Right kidney (tissue), 1 donor: ENCODE measurements around the gene IPMK.
"Not testable (repeated sequence)": the region's sequence is repeated elsewhere in the genome, so short reads cannot be mapped to it uniquely, and the experiment has no call there.

Experiments
- DNase-seq: peaks from one replicate; pipeline ENCODE4 v3.0.0-alpha.2; 2016

Gene IPMK

GRCh38 chr10:58268946-58269781 lies 1.5 kb upstream of the IPMK start, which contains the start of gene CISD1:
TSS of gene CISD1 (plus strand) at chr10:58269162. CDS start at chr10:58269274, 112 bp downstream.
- peak; percentile 89 for DNase-seq

- DNase-seq = peak; percentile 86
Measured at GRCh38 chr10:58268454-58268945, 806 bp upstream of the IPMK start.

GRCh38 chr10:58266826-58267712 lies 625 bp downstream of the IPMK start:
- peak; percentile 81 for DNase-seq

GRCh38 chr10:58266003-58266825 lies 1.5 kb downstream of the IPMK start:
- peak; percentile 7 for DNase-seq

GRCh38 chr10:58265249-58265648 lies 2.4 kb downstream of the IPMK start:
- no peak for DNase-seq

DNA sequence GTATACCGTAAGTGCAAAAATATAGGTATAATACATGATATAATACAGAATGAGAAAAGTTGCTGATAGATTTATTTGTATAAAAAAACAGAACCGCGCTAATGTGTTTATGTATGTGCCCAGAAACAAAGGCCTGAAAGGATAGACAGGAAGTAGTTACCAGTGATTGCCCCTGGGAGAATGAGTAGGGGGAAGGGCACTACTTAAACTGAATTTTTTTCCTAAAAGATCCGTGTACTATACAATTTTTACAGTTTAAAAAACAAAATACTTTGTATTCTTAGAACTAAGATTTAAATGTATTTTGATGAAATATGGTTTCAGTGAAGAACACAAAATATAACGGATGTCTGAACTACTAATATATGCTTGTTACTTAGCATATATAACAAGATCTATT lies 2.9 kb downstream of the IPMK start:
- no peak for DNase-seq

DNA sequence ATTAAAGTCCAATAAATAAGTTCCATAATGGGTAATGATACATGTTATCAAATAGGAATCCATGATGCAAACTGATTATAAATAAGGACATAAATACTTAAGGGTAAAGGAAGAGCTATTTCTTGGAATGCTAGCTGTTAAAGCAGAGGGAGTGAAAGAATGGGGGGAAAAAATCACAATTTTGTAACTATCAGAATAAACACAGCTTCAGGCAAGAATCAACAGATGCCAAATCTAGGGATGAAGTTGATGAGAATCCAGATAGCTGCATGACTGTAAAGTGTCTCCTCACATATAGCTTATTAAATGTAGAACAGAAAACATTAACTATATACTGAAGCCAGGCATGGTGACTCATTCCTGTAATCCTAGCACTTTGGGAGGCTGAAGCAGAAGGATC lies 4.9 kb downstream of the IPMK start:
- no peak for DNase-seq

DNA sequence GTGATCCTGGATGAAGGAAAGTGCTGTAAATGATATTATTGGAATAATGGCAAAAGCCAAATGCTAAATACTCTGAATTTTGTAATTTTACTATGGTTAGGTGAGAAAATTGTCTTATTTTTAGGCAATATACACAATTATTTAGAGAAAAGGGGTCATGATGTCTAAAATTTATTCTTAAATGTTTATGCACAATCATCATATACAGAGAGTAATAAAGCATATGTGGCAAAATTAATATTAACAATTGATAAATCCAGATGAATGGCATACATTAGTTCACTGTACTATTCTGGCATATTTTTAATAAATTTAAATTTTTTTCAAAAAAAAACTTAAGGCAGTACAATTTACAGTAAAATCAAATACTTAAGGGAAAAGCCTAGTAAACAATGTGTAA lies 7.4 kb downstream of the IPMK start:
- no peak for DNase-seq

DNA sequence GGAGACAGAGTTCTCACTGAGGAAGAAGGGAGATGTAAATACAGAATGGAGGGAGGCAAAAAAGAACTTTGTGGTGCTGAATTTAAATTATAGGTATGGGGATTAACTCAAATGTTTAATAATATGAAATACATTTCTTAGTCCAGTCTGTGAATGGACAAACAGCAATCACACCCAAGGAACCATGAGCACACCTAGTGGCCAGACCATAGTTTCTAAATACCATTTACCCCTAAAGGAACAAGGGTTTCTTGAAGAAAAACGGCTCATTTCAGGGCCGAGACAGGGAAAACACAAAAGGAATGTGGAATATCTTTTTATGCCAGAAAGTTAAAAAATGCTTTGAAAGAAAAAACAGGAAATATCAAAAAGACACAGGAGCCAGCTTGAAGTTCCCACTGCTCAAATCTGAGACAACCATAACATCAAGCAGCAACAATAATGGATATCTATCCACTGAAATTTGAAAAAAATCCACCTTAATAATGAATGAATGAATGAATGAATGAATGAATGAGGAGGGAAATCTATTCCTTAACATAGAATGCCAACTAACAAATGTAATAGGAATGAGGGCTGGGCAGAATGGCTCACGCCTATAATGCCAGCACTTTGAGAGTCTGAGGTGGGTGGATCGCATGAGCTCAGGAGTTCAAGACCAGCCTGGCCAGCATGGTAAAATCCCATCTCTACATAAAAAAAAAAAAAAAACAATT lies 8.6 kb downstream of the IPMK start:
- no peak for DNase-seq

DNA sequence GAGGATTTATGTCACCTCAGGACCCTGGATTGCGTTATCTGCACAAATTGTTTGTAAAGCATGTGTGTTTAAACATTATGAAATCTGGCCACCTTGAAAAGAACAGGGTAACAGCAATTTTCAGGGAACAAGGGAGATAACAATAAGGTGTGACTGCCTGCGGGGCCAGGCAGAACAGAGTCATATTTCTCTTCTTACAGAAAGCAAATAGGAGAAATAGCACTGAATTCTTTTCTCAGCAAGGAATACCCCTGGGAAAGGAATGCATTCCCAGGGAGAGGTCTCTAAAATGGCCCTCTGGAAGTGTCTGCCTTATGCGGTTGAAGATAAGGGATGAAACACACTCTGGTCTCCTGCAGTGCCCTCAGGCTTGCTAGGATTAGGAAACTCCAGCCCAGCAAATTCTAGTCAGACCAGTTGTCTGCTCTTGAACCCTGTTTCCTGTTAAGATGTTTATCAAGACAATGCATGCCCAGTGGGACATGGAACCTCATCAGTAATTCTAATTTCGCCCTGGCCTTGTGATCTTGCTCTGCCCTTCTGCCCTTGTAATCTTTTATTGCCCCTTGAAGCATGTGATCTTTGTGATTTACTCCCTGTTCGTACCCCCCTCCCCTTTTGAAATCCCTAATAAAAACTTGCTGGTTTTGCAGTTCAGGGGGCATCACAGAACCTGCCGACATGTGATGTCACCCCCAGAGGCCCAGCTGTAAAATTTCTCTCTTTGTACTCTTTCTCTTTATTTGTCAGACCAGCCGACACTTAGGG lies 11.5 kb downstream of the IPMK start:
- not testable (repeated sequence) for DNase-seq

GRCh38 chr10:58254644-58255043 lies 13.1 kb downstream of the IPMK start:
- no peak for DNase-seq

DNA sequence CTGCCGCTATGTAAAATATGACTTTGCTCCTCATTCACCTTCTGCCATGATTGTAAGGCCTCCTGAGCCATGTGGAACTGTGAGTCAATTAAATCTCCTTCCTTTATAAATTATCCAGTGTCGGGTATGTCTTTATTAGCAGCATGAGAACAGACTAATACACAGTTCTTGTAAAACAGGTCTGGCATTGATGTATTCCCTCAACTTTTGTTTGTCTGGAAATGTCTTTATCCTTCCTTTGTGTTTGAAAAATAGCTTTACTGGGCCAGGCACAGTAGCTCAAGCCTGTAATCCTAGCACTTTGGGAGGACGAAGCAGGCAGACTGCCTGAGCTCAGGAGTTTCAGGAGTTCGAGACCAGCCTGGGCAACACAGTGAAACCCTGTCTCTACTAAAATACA lies 14.5 kb downstream of the IPMK start:
- no peak for DNase-seq

DNA sequence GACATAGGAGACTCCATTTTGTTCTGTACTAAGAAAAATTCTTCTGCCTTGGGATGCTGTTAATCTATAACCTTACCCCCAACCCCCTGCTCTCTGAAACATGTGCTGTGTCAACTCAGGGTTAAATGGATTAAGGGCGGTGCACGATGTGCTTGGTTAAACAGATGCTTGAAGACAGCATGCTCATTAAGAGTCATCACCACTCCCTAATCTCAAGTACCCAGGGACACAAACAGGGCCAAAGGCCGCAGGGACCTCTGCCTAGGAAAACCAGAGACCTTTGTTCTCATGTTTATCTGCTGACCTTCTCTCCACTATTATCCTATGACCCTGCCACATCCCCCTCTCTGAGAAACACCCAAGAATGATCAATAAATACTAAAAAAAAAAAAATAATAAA lies 23.0 kb downstream of the IPMK start:
- DNase-seq = not testable (repeated sequence)

- DNase-seq = not testable (repeated sequence)
Measured at GRCh38 chr10:58244242-58244641, 23.5 kb downstream of the IPMK start.

GRCh38 chr10:58243801-58244200 lies 23.9 kb downstream of the IPMK start:
- DNase-seq = not testable (repeated sequence)

- DNase-seq = no peak
Measured at GRCh38 chr10:58243269-58243668, 24.4 kb downstream of the IPMK start.

DNA sequence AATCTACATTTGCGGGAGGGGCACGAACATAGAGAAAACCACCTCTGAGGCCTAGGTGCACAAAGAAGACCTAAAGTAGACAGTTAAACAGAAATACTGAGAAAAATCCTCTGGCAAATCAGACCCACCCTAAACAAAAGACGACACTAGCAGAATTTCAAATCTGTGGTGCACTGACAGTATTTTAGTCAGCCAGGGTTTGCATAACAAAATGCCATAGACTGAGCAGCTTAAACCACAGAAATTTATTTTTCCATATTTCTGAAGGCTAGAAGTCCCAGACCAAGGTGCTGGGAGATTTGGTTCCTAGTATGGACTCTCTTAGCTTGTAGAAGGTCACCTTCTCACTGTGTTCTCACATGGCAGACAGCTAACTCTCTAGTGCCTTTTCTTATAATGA lies 26.3 kb downstream of the IPMK start:
- DNase-seq = no peak

DNA sequence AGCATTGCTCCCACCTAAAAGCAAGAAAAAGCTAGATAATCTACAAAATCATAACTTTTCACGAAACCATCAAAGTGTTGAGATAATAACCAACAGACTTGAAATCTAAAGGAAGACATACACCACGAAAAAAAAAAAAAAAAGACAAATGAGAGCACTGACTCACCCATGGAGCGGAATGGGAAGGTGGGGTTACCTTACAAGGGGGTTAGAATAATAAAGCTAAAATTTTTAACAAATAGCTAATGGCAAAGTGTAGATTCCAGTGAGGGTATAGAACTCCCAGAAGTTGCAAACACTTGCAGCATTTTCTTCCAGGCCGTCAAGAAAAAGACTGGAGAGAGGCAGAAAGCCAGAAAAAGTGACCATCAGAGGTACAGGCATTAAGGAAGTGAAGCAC lies 27.2 kb downstream of the IPMK start:
- no peak for DNase-seq

- DNase-seq = no peak
Measured at GRCh38 chr10:58239561-58240169, 28.0 kb downstream of the IPMK start.
